HG03139 (cell line): ENCODE data around the gene SPOP.

Source experiments
- ATAC-seq: cut with Tn5 transposase; IDR thresholded peaks from one replicate; pipeline ENCODE4 v1.9.1; 2021; ENCODE audit not compliant: unreplicated experiment

Gene SPOP

GRCh38 chr17:49618028-49618611 lies 59.8 kb downstream of the SPOP start:
- no peak for ATAC-seq

GRCh38 chr17:49616601-49617131 lies 61.2 kb downstream of the SPOP start:
- ATAC-seq = no peak

- ATAC-seq = no peak
These were observed 61.8 kb downstream of the SPOP start for GRCh38 chr17:49616086-49616485.

- ATAC-seq = no peak
These were observed 64.6 kb downstream of the SPOP start for GRCh38 chr17:49613182-49613800.

GRCh38 chr17:49612726-49613125 lies 65.2 kb downstream of the SPOP start:
- no peak for ATAC-seq

- ATAC-seq = no peak
These were observed 66.9 kb downstream of the SPOP start for GRCh38 chr17:49610883-49611584.

GRCh38 chr17:49604314-49604869 lies 73.5 kb downstream of the SPOP start:
- ATAC-seq = no peak

GRCh38 chr17:49603720-49604119 lies 74.2 kb downstream of the SPOP start:
- no peak for ATAC-seq

- no peak for ATAC-seq
These were observed 74.7 kb downstream of the SPOP start for GRCh38 chr17:49603238-49603637.

GRCh38 chr17:49602783-49603182 lies 75.1 kb downstream of the SPOP start:
- no peak for ATAC-seq

GRCh38 chr17:49600949-49601348 lies 76.9 kb downstream of the SPOP start:
- no peak for ATAC-seq

GRCh38 chr17:49598918-49599317 lies 79.0 kb downstream of the SPOP start:
- ATAC-seq = no peak

- ATAC-seq = no peak
These were observed 79.8 kb downstream of the SPOP start for GRCh38 chr17:49597928-49598655.

- no peak for ATAC-seq
These were observed 80.5 kb downstream of the SPOP start for GRCh38 chr17:49597436-49597835.

GRCh38 chr17:49596613-49597244 lies 81.2 kb downstream of the SPOP start:
- no peak for ATAC-seq

GRCh38 chr17:49595980-49596379 lies 81.9 kb downstream of the SPOP start:
- no peak for ATAC-seq

GRCh38 chr17:49595328-49595727 lies 82.6 kb downstream of the SPOP start:
- no peak for ATAC-seq

GRCh38 chr17:49592263-49592662 lies 85.6 kb downstream of the SPOP start:
- ATAC-seq = no peak

GRCh38 chr17:49590874-49591273 lies 87.0 kb downstream of the SPOP start:
- no peak for ATAC-seq

GRCh38 chr17:49589577-49589927 lies 88.3 kb downstream of the SPOP start:
- no peak for ATAC-seq
